ENCODE results near the gene VPS13C.

DNA sequence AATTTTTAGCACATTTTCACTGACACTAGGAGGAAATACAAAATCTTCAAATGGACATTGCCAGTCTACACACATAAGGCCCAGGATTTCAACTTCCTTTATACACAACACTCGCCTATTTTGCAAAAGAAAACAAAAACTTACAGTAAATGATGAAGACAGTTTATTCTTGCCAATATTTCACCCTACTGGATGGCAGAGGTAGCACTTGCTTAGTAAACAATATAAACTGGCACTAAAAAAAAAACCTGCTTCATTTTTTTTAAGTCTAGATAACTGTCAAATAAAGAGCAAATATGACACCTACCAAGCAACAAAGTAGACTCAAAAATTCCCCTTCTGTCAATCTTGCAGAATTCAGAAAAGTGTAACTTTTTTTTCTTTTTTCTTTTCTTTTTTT is 204.0 kb downstream of the VPS13C start:
- TF ChIP-seq TCF7 (CRISPR knock-in tag; IDR thresholded peaks at IDR 0.05; ENCODE audit: low read depth), result no peak
- TF ChIP-seq, protein P1, sequence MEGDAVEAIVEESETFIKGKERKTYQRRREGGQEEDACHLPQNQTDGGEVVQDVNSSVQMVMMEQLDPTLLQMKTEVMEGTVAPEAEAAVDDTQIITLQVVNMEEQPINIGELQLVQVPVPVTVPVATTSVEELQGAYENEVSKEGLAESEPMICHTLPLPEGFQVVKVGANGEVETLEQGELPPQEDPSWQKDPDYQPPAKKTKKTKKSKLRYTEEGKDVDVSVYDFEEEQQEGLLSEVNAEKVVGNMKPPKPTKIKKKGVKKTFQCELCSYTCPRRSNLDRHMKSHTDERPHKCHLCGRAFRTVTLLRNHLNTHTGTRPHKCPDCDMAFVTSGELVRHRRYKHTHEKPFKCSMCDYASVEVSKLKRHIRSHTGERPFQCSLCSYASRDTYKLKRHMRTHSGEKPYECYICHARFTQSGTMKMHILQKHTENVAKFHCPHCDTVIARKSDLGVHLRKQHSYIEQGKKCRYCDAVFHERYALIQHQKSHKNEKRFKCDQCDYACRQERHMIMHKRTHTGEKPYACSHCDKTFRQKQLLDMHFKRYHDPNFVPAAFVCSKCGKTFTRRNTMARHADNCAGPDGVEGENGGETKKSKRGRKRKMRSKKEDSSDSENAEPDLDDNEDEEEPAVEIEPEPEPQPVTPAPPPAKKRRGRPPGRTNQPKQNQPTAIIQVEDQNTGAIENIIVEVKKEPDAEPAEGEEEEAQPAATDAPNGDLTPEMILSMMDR (IDR thresholded peaks at IDR 0.05), result no peak

Data from WTC11 (cell line).